ENCODE data around the gene BAAT.

BAAT gene

GRCh38 chr9:101398930-101399642 lies 14.3 kb upstream of the BAAT start:
- TF ChIP-seq, protein P1, sequence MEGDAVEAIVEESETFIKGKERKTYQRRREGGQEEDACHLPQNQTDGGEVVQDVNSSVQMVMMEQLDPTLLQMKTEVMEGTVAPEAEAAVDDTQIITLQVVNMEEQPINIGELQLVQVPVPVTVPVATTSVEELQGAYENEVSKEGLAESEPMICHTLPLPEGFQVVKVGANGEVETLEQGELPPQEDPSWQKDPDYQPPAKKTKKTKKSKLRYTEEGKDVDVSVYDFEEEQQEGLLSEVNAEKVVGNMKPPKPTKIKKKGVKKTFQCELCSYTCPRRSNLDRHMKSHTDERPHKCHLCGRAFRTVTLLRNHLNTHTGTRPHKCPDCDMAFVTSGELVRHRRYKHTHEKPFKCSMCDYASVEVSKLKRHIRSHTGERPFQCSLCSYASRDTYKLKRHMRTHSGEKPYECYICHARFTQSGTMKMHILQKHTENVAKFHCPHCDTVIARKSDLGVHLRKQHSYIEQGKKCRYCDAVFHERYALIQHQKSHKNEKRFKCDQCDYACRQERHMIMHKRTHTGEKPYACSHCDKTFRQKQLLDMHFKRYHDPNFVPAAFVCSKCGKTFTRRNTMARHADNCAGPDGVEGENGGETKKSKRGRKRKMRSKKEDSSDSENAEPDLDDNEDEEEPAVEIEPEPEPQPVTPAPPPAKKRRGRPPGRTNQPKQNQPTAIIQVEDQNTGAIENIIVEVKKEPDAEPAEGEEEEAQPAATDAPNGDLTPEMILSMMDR (IDR thresholded peaks at IDR 0.05; ENCODE audit: insufficient read depth, missing control alignments) = no peak
- DNase-seq (ENCODE audit: insufficient read length, low spot score) (no peak), FAIRE-seq (no peak)

- FAIRE-seq (no peak), DNase-seq (ENCODE audit: insufficient read length, low spot score) (peak; percentile 61)
- TF ChIP-seq, protein P1 (IDR thresholded peaks at IDR 0.05; ENCODE audit: insufficient read depth, missing control alignments) = no peak
Observed at GRCh38 chr9:101398068-101398929, 13.5 kb upstream of the BAAT start, which contains the start of the genes MRPL50 and ZNF189. Gene MRPL50, minus strand, starts transcription at chr9:101398618. Its CDS starts 26 bp downstream, at chr9:101398592. Gene ZNF189, plus strand, starts transcription at chr9:101398851. Its CDS starts 306 bp downstream, at chr9:101399157.

GRCh38 chr9:101397746-101398067 lies 12.9 kb upstream of the BAAT start:
- TF ChIP-seq, protein P1 (IDR thresholded peaks at IDR 0.05; ENCODE audit: insufficient read depth, missing control alignments) = no peak
- no peak for FAIRE-seq

GRCh38 chr9:101394687-101395086 lies 9.9 kb upstream of the BAAT start:
- no peak for DNase-seq (ENCODE audit: insufficient read length, low spot score)
- no peak for FAIRE-seq
- TF ChIP-seq, protein P1 (IDR thresholded peaks at IDR 0.05; ENCODE audit: insufficient read depth, missing control alignments) = no peak

More at GRCh38 chr9:101397746-101398067, 12.9 kb upstream of the BAAT start:
- no peak for DNase-seq (ENCODE audit: insufficient read length, low spot score)

DNA sequence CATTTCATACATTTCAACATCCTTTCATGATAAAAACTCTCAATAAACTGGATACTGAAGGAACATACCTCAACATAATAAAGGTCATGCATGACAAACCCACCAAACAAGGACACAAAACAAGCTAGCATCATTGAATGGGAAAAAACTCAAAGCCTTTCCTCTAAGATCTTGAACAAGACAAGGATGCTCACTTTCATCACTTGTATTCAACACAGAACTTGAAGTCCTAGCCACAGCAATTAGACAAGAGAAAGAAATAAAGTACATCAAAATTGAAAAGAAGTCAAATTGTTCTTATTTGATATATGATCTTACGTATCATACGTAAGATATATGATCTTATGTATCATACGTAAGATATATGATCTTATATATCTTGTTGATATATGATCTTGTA lies 8.3 kb upstream of the BAAT start:
- TF ChIP-seq, protein P1 (IDR thresholded peaks at IDR 0.05; ENCODE audit: insufficient read depth, missing control alignments) = no peak
- FAIRE-seq (peak; percentile 51), DNase-seq (ENCODE audit: insufficient read length, low spot score) (no peak)

DNA sequence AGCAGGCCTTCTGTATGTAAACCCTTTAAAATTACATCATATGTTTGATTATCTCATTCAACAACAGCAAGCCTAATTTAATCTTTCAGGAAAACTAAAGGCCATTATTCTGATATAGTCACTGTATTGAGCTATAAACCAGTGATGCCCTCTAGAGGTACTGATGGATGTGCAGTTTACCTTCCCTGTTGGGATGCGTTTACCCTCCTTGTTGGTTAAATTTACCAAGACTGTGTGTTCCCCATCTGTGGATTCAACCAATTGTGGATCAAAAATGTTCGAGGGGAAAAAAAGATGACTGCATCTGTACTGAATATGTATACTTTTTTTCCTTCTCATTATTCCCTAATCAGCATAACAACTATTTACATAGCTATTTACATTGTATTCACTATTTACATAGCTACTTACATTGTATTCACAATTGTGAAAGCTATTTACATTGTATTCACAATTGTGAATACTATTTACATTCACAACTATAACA lies 3.7 kb upstream of the BAAT start:
- peak; percentile 82 for FAIRE-seq
- no peak for DNase-seq (ENCODE audit: insufficient read length, low spot score)
- TF ChIP-seq, protein P1 (IDR thresholded peaks at IDR 0.05; ENCODE audit: insufficient read depth, missing control alignments) = peak; percentile 32

All from D721Med (cell line).